Gastroesophageal sphincter (tissue), 3 donors: ENCODE results near the gene CELF2.

Experiments used
- POLR2A ChIP-seq, 2 donors: fragments of 450-650 bp; IDR thresholded peaks; one replicate each; pipeline ENCODE4 v1.6.1; 2017; ENCODE audit warnings: antibody characterized with exemption in 2 of 2, mild to moderate bottlenecking in 2 of 2, moderate library complexity in 1 of 2
- TF ChIP-seq, protein P1 (sequence below), 4 experiments: fragments of 200-600 bp in 2 of 4; fragments of 450-650 bp in 2 of 4; sonication (generic) in 1 of 4; IDR thresholded peaks; one replicate each; pipeline ENCODE4 v1.5.1; 2017 to 2019; ENCODE audit warnings: antibody characterized with exemption in 4 of 4, mild to moderate bottlenecking in 2 of 4, moderate library complexity in 2 of 4

DNA sequence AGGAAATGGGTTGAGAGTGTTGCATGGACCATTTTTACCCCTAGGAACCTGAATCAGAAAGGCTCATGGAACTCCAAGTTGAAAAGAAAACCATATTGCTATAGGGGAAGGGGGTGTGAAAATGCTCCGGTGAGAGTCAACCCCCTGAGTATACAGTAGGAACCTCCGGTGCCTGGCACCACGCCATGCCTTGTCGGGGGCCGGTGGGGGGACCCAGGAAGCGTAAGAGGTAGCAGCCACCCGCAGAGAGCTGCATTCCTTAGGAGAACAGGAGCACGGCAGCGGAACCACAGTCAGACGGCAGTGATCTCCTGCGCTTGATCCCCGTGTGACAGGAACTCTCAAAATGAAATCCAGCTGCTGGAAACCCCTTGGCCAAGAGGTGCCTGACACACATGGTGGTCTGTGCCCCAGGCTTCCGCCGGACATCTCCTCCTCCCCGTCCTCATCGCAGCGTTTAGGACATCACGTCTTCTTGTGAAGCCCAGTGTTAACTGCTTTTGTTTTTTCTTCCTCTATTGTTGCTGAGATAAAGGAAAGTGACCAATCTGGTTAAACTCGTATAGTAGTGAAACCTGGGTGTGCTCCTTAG is 186.8 kb downstream of the CELF2 start:
- TF ChIP-seq, protein P1, sequence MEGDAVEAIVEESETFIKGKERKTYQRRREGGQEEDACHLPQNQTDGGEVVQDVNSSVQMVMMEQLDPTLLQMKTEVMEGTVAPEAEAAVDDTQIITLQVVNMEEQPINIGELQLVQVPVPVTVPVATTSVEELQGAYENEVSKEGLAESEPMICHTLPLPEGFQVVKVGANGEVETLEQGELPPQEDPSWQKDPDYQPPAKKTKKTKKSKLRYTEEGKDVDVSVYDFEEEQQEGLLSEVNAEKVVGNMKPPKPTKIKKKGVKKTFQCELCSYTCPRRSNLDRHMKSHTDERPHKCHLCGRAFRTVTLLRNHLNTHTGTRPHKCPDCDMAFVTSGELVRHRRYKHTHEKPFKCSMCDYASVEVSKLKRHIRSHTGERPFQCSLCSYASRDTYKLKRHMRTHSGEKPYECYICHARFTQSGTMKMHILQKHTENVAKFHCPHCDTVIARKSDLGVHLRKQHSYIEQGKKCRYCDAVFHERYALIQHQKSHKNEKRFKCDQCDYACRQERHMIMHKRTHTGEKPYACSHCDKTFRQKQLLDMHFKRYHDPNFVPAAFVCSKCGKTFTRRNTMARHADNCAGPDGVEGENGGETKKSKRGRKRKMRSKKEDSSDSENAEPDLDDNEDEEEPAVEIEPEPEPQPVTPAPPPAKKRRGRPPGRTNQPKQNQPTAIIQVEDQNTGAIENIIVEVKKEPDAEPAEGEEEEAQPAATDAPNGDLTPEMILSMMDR (IDR thresholded peaks at IDR 0.05): no peak
- TF ChIP-seq POLR2A (IDR thresholded peaks at IDR 0.05): no peak
